Parathyroid adenoma (tissue), 2 donors: ENCODE results near the gene PRR20G.

Source experiments
- H2AFZ ChIP-seq: fragments of 300-600 bp; sonication (generic); one replicate; pipeline ENCODE4 v1.7.0; 2017; ENCODE audit warnings: antibody characterized with exemption, mild to moderate bottlenecking
- H3K27ac ChIP-seq: fragments of 300-600 bp; sonication (generic); one replicate; pipeline ENCODE4 v1.7.0; 2017
- H3K27me3 ChIP-seq: fragments of 300-600 bp; sonication (generic); one replicate; pipeline ENCODE4 v1.7.0; 2017; ENCODE audit warnings: low read length; ENCODE audit not compliant: control insufficient read depth, insufficient read depth
- H3K36me3 ChIP-seq: fragments of 300-600 bp; sonication (generic); one replicate; pipeline ENCODE4 v1.7.0; 2017; ENCODE audit warnings: low read length; ENCODE audit not compliant: control insufficient read depth, insufficient read depth
- H3K4me1 ChIP-seq: fragments of 300-600 bp; sonication (generic); one replicate; pipeline ENCODE4 v1.7.0; 2017; ENCODE audit warnings: control low read depth
- H3K4me2 ChIP-seq: fragments of 300-600 bp; sonication (generic); one replicate; pipeline ENCODE4 v1.7.0; 2017; ENCODE audit warnings: low read length
- H3K4me3 ChIP-seq: fragments of 300-600 bp; sonication (generic); one replicate; pipeline ENCODE4 v1.7.0; 2017; ENCODE audit warnings: low read depth, low read length
- H3K79me2 ChIP-seq: fragments of 300-600 bp; sonication (generic); one replicate; pipeline ENCODE4 v1.7.0; 2017; ENCODE audit warnings: control low read depth
- H3K9ac ChIP-seq: fragments of 300-600 bp; sonication (generic); one replicate; pipeline ENCODE4 v1.7.0; 2017; ENCODE audit warnings: mild to moderate bottlenecking
- H3K9me3 ChIP-seq: fragments of 300-600 bp; sonication (generic); one replicate; pipeline ENCODE4 v1.7.0; 2017; ENCODE audit warnings: low read length; ENCODE audit not compliant: control insufficient read depth
- TF ChIP-seq, protein P1 (sequence below): fragments of 300-600 bp; sonication (generic); IDR thresholded peaks from one replicate; pipeline ENCODE4 v1.7.0; 2017; ENCODE audit warnings: antibody characterized with exemption, mild to moderate bottlenecking
- donor health status: primary hyperparathyroidism.

The PRR20G gene

GRCh38 chr3:127264292-127264691, 23.6 kb downstream of the PRR20G start:
- no peaks in the 10 kb centered on the region for H3K79me2 ChIP-seq
- no peaks in the 10 kb centered on the region for H3K36me3 ChIP-seq
- no peaks in the 10 kb centered on the region for H3K9me3 ChIP-seq
- H3K9ac ChIP-seq = no peak overlapping the region
- H3K4me3 ChIP-seq = no peak overlapping the region
- H3K27me3 ChIP-seq = no peaks in the 10 kb centered on the region
- no peak overlapping the region for H2AFZ ChIP-seq
- no peak overlapping the region for H3K4me2 ChIP-seq
- H3K27ac ChIP-seq = no peak overlapping the region
- no peaks in the 10 kb centered on the region for H3K4me1 ChIP-seq
- TF ChIP-seq, protein P1, sequence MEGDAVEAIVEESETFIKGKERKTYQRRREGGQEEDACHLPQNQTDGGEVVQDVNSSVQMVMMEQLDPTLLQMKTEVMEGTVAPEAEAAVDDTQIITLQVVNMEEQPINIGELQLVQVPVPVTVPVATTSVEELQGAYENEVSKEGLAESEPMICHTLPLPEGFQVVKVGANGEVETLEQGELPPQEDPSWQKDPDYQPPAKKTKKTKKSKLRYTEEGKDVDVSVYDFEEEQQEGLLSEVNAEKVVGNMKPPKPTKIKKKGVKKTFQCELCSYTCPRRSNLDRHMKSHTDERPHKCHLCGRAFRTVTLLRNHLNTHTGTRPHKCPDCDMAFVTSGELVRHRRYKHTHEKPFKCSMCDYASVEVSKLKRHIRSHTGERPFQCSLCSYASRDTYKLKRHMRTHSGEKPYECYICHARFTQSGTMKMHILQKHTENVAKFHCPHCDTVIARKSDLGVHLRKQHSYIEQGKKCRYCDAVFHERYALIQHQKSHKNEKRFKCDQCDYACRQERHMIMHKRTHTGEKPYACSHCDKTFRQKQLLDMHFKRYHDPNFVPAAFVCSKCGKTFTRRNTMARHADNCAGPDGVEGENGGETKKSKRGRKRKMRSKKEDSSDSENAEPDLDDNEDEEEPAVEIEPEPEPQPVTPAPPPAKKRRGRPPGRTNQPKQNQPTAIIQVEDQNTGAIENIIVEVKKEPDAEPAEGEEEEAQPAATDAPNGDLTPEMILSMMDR = no peak

- no peaks in the 10 kb centered on the region for H3K27me3 ChIP-seq
- H3K4me3 ChIP-seq = no peak overlapping the region
- no peaks in the 10 kb centered on the region for H3K79me2 ChIP-seq
- no peak overlapping the region for H3K9ac ChIP-seq
- H3K4me2 ChIP-seq = no peak overlapping the region
- H3K27ac ChIP-seq = no peak overlapping the region
- H3K4me1 ChIP-seq = no peaks in the 10 kb centered on the region
- H3K36me3 ChIP-seq = no peaks in the 10 kb centered on the region
- TF ChIP-seq, protein P1 = no peak
- H2AFZ ChIP-seq = no peak overlapping the region
- no peaks in the 10 kb centered on the region for H3K9me3 ChIP-seq
Observed at GRCh38 chr3:127263586-127264231, 24.1 kb downstream of the PRR20G start.

GRCh38 chr3:127263037-127263436, 24.8 kb downstream of the PRR20G start:
- no peaks in the 10 kb centered on the region for H3K4me1 ChIP-seq
- no peak overlapping the region for H3K4me3 ChIP-seq
- no peak overlapping the region for H3K4me2 ChIP-seq
- H3K9ac ChIP-seq = no peak overlapping the region
- H3K9me3 ChIP-seq = no peaks in the 10 kb centered on the region
- H3K27me3 ChIP-seq = no peaks in the 10 kb centered on the region
- no peak overlapping the region for H2AFZ ChIP-seq
- no peak overlapping the region for H3K27ac ChIP-seq
- TF ChIP-seq, protein P1 = no peak
- H3K36me3 ChIP-seq = no peaks in the 10 kb centered on the region
- H3K79me2 ChIP-seq = no peaks in the 10 kb centered on the region

DNA sequence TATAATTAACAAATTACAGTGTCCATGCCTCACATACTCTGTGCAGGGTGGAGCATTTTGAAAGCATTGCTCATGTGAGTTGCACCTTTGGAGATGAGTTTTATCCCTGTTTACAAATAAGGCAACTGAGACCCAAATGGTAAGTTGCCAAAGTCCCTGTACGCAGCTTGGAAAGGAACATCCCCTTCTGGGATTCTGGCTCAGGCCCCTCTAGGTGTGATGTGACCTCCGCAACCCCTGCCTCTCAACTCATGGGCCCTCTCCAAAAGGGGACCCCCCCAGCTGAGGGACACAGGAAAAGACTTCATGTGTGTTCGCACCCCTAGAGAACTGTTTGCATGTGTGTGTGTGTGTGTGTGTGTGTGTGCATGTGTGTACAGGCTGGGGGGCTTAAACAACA, 25.3 kb downstream of the PRR20G start:
- TF ChIP-seq, protein P1 = no peak
- no peaks in the 10 kb centered on the region for H3K9me3 ChIP-seq
- no peak overlapping the region for H3K4me2 ChIP-seq
- no peaks in the 10 kb centered on the region for H3K4me1 ChIP-seq
- no peak overlapping the region for H3K4me3 ChIP-seq
- no peaks in the 10 kb centered on the region for H3K36me3 ChIP-seq
- no peaks in the 10 kb centered on the region for H3K79me2 ChIP-seq
- H3K27ac ChIP-seq = no peak overlapping the region
- H2AFZ ChIP-seq = no peak overlapping the region
- no peaks in the 10 kb centered on the region for H3K27me3 ChIP-seq
- no peak overlapping the region for H3K9ac ChIP-seq

DNA sequence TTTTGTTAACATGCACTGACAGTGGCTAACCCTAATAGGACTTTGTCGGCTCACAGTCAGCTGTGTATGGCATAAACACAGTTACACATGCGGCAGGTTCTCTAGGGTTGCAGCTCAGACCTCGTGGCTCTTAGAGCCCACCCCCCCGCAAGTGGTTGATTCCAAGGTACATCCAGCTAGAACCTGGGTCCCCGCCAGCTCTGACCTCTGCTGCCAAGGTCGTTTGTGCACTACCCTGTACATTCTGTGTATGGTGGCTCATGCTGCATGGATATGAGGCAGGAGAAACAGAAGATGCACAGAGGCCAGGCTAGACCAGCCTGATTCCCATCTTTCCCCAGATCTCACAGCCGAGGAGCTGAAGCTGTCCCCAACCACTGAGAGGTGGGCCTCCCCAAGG, 25.9 kb downstream of the PRR20G start:
- H3K36me3 ChIP-seq = no peaks in the 10 kb centered on the region
- H2AFZ ChIP-seq = no peak overlapping the region
- no peaks in the 10 kb centered on the region for H3K9me3 ChIP-seq
- no peaks in the 10 kb centered on the region for H3K79me2 ChIP-seq
- no peak overlapping the region for H3K27ac ChIP-seq
- no peak overlapping the region for H3K9ac ChIP-seq
- TF ChIP-seq, protein P1 = no peak
- H3K4me3 ChIP-seq = no peak overlapping the region
- no peaks in the 10 kb centered on the region for H3K4me1 ChIP-seq
- no peaks in the 10 kb centered on the region for H3K27me3 ChIP-seq
- H3K4me2 ChIP-seq = no peak overlapping the region
